Activated gamma-delta T cell treated with Interleukin-2 at 50 U/mL for 16 hours (primary cell): Measurements from ENCODE around the gene TNK1.

ENCODE experiments used
- DNase-seq: peaks from one replicate; pipeline ENCODE4 v3.0.0-alpha.2; 2020

TNK1 gene

GRCh38 chr17:7413346-7413985 is 32.6 kb downstream of the TNK1 start:
- no peak for DNase-seq

- no peak for DNase-seq
Observed at GRCh38 chr17:7414837-7415236, 33.9 kb downstream of the TNK1 start.

- DNase-seq: no peak
Observed at GRCh38 chr17:7415784-7416183, 34.9 kb downstream of the TNK1 start.

- DNase-seq: no peak
Observed at GRCh38 chr17:7416323-7416722, 35.4 kb downstream of the TNK1 start.

- no peak for DNase-seq
Observed at GRCh38 chr17:7417056-7417655, 36.3 kb downstream of the TNK1 start.

- no peak for DNase-seq
Observed at GRCh38 chr17:7418472-7419152, 37.7 kb downstream of the TNK1 start.

GRCh38 chr17:7419819-7420610 is 39.1 kb downstream of the TNK1 start, which contains the start of gene SPEM1:
TSS of gene SPEM1 (plus strand) at chr17:7420324. CDS start at chr17:7420385, 61 bp downstream.
- no peak for DNase-seq

- DNase-seq: no peak
Observed at GRCh38 chr17:7421186-7421585, 40.3 kb downstream of the TNK1 start.

- DNase-seq: no peak
Observed at GRCh38 chr17:7423679-7424078, 42.8 kb downstream of the TNK1 start.

- DNase-seq: no peak
Observed at GRCh38 chr17:7425316-7425715, 44.4 kb downstream of the TNK1 start, which contains the start of gene SPEM2. TSS of gene SPEM2 (plus strand) at chr17:7425616. CDS start at chr17:7425689, 73 bp downstream.

- no peak for DNase-seq
Observed at GRCh38 chr17:7425756-7426155, 44.9 kb downstream of the TNK1 start.

GRCh38 chr17:7426203-7426863 is 45.4 kb downstream of the TNK1 start:
- no peak for DNase-seq

GRCh38 chr17:7426896-7427489 is 46.1 kb downstream of the TNK1 start:
- DNase-seq: no peak

- DNase-seq: no peak
Observed at GRCh38 chr17:7427549-7427948, 46.7 kb downstream of the TNK1 start.

- no peak for DNase-seq
Observed at GRCh38 chr17:7428557-7428956, 47.7 kb downstream of the TNK1 start, which contains the start of gene SPEM3. TSS of gene SPEM3 (plus strand) at chr17:7428857. CDS start at chr17:7428903, 46 bp downstream.

GRCh38 chr17:7429722-7430121 is 48.8 kb downstream of the TNK1 start:
- DNase-seq: no peak

GRCh38 chr17:7431231-7431630 is 50.3 kb downstream of the TNK1 start:
- no peak for DNase-seq

- no peak for DNase-seq
Observed at GRCh38 chr17:7432296-7432695, 51.4 kb downstream of the TNK1 start.

- peak; percentile 52 for DNase-seq
Observed at GRCh38 chr17:7435676-7436555, 55.0 kb downstream of the TNK1 start.

- DNase-seq: peak; percentile 77
Observed at GRCh38 chr17:7436556-7437368, 55.9 kb downstream of the TNK1 start.
